Measurements from ENCODE around the gene TRIM26.

GRCh38 chr6:30136570-30137286 is 76.5 kb downstream of the TRIM26 start:
- TF ChIP-seq, protein P1, sequence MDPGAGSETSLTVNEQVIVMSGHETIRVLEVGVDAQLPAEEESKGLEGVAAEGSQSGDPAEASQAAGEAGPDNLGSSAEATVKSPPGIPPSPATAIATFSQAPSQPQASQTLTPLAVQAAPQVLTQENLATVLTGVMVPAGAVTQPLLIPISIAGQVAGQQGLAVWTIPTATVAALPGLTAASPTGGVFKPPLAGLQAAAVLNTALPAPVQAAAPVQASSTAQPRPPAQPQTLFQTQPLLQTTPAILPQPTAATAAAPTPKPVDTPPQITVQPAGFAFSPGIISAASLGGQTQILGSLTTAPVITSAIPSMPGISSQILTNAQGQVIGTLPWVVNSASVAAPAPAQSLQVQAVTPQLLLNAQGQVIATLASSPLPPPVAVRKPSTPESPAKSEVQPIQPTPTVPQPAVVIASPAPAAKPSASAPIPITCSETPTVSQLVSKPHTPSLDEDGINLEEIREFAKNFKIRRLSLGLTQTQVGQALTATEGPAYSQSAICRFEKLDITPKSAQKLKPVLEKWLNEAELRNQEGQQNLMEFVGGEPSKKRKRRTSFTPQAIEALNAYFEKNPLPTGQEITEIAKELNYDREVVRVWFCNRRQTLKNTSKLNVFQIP (CRISPR knock-in tag; IDR thresholded peaks at IDR 0.05; ENCODE audit: borderline replicate concordance, low read depth) = no peak
- TF ChIP-seq, protein P2, sequence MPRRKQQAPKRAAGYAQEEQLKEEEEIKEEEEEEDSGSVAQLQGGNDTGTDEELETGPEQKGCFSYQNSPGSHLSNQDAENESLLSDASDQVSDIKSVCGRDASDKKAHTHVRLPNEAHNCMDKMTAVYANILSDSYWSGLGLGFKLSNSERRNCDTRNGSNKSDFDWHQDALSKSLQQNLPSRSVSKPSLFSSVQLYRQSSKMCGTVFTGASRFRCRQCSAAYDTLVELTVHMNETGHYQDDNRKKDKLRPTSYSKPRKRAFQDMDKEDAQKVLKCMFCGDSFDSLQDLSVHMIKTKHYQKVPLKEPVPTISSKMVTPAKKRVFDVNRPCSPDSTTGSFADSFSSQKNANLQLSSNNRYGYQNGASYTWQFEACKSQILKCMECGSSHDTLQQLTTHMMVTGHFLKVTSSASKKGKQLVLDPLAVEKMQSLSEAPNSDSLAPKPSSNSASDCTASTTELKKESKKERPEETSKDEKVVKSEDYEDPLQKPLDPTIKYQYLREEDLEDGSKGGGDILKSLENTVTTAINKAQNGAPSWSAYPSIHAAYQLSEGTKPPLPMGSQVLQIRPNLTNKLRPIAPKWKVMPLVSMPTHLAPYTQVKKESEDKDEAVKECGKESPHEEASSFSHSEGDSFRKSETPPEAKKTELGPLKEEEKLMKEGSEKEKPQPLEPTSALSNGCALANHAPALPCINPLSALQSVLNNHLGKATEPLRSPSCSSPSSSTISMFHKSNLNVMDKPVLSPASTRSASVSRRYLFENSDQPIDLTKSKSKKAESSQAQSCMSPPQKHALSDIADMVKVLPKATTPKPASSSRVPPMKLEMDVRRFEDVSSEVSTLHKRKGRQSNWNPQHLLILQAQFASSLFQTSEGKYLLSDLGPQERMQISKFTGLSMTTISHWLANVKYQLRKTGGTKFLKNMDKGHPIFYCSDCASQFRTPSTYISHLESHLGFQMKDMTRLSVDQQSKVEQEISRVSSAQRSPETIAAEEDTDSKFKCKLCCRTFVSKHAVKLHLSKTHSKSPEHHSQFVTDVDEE (CRISPR knock-in tag; IDR thresholded peaks at IDR 0.05) = no peak
- TF ChIP-seq CSDC2 (CRISPR knock-in tag; IDR thresholded peaks at IDR 0.05) = no peak
- no peak for TF ChIP-seq ESRRG (CRISPR knock-in tag; IDR thresholded peaks at IDR 0.05)
- no peak for TF ChIP-seq ZNF8 (CRISPR knock-in tag; IDR thresholded peaks at IDR 0.05)
- no peak for TF ChIP-seq ZNF565 (CRISPR knock-in tag; conservative IDR thresholded peaks at IDR 0.05; ENCODE audit: low read depth)
- no peak for TF ChIP-seq ZNF70 (CRISPR knock-in tag; IDR thresholded peaks at IDR 0.05)
- no peak for TF ChIP-seq SNAI2 (CRISPR knock-in tag; IDR thresholded peaks at IDR 0.05)
- TF ChIP-seq ZC3H10 (CRISPR knock-in tag; IDR thresholded peaks at IDR 0.05) = no peak
- TF ChIP-seq TOX (CRISPR knock-in tag; IDR thresholded peaks at IDR 0.05; ENCODE audit: borderline replicate concordance) = no peak
